CD1c-positive myeloid dendritic cell (primary cell): ENCODE results near the gene MKLN1.
"Not testable (repeated sequence)": the region's sequence is repeated elsewhere in the genome, so short reads cannot be mapped to it uniquely, and the experiment has no call there.

Experiments
- DNase-seq: peaks from one replicate; pipeline ENCODE4 v3.0.0-alpha.2; 2016; ENCODE audit errors: extremely low spot score

Gene MKLN1

GRCh38 chr7:131462715-131463114, 135.0 kb downstream of the MKLN1 start:
- DNase-seq: not testable (repeated sequence)

DNA sequence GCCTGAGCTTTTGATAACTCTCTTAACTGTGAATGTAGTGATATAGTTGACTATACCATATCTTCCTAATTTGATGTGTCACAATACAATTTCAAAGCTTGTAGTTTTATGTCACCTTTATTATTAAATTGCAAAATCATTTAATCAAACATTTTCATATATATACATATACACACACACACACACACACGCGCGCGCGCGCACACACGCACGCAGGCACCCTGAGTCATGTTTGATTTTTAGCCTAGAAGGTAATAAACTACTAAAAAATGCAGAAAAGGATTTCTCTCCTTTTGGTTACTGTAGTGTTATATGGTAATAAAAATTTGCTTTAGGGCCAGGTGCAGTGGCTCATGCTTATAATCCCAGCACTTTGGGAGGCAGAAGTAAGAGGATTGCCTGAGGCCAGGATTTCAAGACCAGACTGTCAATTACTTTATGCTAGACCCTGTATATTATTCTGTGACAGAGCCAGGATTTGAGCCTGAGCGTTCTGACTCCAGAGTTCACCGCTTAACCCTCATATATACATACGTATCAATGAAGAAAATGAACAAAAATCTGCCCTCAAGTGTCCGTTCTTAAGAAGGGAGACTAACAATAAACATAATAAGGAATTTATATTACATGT, 139.2 kb downstream of the MKLN1 start:
- DNase-seq: no peak

- DNase-seq: no peak
Measured at GRCh38 chr7:131467788-131468187, 140.1 kb downstream of the MKLN1 start.

DNA sequence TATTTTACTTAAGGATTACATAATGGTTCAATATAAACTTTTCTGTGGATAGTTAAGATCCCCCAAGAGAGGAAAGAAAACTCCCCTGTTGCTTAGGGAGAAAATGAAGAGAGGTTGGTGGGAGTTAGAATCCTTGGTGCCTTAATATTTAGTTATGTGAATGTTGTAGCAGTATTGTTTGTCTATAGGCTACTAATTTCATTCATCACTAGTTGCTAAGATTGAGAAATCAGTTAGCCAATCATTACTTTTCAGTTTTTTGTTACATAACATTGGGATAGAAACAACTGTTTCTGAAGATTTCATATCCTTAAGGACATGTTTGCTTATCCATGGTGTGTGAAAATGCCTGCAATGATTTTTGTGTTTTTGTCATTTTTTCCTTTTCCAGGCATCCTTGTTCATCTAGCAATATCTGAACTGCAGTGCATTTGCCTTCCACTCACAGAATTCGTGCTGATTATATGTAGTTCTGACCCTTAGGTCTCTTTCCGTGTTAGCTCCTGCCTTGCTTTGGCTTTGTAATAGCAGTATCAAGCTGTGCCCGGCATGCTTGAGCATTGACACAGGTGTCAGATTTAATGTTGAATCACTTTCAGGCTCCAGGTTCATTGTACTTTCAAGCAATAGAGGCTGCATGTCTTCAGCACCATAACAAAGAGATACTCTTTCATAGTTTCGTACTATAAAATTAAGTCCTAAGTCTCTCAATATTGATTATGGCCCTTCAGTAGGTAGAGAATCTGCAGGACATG, 143.8 kb downstream of the MKLN1 start:
- no peak for DNase-seq

GRCh38 chr7:131476740-131477139, 149.1 kb downstream of the MKLN1 start:
- no peak for DNase-seq

- DNase-seq: no peak
Measured at GRCh38 chr7:131480384-131481315, 153.0 kb downstream of the MKLN1 start.

- no peak for DNase-seq
Measured at GRCh38 chr7:131482800-131483199, 155.1 kb downstream of the MKLN1 start.

- no peak for DNase-seq
Measured at GRCh38 chr7:131483586-131483985, 155.9 kb downstream of the MKLN1 start.

- no peak for DNase-seq
Measured at GRCh38 chr7:131486346-131486745, 158.7 kb downstream of the MKLN1 start.

DNA sequence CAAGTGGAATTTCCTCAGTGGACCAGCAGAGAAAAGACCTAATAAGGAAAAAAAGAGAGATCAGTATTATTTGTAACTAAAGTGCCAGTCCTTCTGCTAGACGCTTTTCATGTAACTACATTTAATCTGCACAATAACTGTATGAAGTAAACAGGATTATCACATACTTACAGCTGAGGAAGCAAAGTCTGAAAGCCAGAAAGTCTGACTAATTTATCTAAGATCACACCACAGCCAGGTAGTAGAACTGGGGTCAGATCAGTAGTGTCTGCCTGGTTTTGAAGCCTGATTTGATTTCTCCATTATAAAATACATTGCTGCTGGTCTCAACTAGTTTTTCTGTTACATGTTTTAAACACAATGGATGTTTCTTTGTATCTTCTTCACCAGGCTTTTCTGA, 159.5 kb downstream of the MKLN1 start:
- DNase-seq: no peak

DNA sequence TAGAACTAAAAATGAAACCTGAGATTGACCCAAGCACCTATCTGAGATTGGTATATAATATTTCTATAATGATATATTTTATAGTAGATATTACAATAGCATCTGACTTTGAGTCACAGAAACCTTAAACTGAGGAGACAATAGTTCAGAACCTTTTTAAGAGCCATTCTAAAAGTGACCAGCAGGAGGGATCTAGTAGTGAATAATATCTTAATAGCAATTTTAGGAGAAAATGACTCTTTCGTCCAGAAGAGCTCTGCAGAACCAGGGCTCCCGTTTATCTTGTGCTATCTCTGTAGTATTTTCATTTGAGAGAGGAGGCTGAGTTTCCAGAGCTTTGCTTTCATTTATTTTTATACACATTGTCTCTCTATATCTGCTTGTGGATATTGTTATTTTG, 160.7 kb downstream of the MKLN1 start:
- DNase-seq: no peak

DNA sequence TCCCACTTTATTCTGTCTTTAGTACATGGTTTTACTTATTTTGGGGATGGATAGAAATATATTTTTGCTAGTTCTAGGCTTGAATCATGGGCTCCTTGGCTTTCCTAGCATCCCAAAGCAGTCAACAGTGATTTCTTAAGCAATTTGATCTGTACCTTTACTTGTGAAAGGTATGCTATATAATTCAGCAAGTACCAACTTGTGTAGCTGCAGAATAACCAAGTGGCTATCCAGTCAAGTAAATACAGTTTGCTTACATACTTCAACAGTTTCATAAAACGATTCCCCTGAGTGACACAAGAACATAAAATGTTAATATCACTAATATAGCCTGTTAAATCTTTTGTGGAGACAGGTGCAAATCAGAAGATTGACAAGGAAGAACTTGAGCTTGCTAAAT, 161.5 kb downstream of the MKLN1 start:
- no peak for DNase-seq

GRCh38 chr7:131489881-131490280, 162.2 kb downstream of the MKLN1 start:
- no peak for DNase-seq

DNA sequence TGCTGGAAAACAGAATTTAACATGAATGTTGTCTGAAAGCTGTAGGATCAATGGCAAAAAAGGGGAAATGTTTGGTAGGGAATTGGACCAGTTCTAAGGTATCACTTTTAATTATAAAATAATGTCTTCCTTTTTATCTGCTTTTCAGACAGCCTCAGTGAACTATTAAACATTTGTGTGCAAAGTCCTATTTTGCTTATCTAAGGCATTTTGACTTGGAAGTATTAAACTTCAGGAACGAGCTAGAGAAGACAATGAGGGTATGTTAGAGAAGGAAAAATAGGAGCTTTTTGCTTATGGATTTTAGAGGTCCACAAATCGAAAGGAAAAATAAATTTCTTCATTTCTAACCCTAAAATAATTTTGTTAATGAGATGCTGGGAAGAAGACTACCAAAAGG, 165.4 kb downstream of the MKLN1 start:
- no peak for DNase-seq

GRCh38 chr7:131493581-131493980, 165.9 kb downstream of the MKLN1 start:
- DNase-seq: no peak

- no peak for DNase-seq
Measured at GRCh38 chr7:131494182-131494581, 166.5 kb downstream of the MKLN1 start.

DNA sequence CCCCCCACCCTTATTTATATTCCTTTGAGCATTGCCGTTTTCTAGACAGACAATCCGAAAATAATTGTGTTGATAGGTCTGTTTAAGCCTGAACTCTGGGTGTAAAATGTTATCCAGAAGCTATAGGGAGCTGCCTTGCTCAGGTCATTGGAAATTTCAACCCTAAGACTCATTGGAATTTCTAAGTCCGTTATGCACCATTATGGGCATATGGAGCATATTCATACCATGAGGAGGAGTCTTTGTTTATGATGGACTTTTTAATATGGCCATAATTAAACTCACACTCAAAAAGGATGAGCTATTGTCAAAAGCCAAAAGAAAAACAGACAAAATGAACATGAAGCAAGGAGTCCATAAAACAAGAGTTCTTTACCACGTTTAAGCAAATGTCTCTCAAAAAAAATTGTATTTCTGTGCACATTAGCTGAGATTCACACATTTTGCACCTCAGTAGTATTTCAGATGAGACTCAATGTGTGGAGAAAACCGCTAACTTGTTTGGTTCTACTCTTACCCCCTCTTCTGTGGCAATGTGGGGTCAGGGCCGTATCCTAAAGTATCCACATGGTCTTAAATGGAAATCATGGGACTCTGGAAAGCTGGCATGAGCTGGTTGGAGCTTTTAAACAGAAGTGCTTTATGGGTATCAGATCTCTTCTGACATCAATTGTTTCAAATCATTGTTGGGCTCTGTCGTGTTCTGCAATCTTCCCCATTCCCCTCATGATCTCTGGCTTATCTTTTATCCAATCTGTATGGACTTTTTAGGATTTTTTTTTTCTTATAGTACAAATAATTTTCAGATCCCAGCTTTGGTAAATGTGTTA, 168.2 kb downstream of the MKLN1 start:
- no peak for DNase-seq

DNA sequence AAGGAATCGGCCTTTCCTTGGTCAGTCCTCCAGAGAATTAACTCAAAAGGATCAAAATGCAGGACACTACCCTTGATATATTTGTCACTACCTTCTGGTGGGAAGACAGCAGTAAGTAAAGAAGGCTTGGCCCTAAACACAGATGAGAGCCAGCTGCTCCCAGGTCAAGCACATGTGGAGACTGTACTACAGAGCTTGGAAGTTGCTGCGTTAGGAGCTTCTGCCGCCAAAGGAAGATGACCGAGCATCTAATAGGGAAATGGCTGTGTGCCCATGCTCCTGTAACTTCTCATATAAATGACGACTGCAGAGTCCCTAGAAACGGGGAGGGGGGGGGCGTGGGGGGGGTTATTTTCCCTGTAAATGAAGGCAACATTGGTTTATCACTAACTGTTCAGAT, 169.8 kb downstream of the MKLN1 start:
- no peak for DNase-seq

GRCh38 chr7:131498237-131498885, 170.7 kb downstream of the MKLN1 start:
- no peak for DNase-seq

DNA sequence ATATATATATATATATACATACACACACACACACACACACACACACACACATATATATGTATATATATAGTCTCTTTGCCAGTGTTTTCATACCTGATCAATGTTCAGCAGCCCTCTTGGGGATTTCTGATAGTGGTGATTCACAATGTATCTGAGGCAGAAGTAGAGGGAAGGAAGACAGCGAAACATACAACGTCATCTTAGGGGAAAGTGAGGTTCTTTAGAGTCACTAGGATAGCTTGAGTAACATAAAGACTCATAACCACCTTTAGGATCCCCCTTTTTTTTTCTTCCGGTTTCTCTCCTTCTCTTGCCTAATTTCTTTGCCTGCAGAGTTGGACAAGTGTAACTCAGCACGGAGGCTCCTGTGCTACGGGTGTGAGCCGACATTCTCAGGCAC, 172.1 kb downstream of the MKLN1 start:
- no peak for DNase-seq

GRCh38 chr7:131500357-131500756, 172.7 kb downstream of the MKLN1 start:
- no peak for DNase-seq
